Measurements from ENCODE around the gene JPH3.

DNA sequence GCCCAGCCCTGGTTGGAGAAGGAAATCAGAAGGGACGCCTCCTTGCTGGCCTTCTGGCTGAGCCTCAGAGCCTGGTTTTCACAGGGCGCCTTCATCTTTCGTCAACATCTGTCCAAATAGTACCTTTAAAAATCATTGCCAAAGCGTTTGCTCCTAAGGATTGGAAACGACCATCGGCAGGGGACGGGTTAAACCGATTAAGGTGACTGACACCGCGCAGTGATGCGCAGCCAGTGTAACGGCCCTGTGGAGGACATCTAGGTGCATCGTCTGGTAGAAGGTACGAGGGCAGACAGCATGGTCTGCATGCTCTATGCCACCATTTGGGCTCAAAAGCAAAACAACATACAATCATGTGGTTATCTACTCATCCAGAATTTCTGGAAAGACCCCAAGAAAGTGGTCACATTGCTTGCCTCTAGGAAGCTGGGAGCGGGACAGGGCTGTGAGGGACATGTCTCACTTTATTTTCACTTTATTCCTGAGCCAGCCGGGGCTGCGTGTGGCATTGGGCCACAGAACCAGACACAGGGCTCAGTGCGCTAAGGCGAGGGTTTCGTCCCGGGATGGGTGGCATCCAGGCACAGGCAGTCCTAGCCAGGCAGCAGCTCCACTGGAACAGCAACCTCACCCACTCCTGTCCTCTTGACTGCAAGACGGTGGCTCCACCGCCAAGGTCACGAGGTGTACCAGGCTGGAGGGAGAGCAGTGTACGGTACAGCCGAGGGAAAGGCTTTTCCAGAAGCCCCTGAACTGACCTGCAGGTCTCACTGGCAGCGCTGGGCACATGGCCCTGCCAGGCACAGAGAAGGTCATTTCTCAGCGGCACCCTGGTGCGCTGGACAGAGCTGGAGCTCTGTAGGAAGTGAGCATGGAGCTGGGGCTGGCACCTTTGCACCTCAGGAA lies 40.9 kb upstream of the JPH3 start:
- TF ChIP-seq CTCF (IDR thresholded peaks at IDR 0.05) = no peak
- no peak for TF ChIP-seq POLR2A (IDR thresholded peaks at IDR 0.05)
- TF ChIP-seq POLR2AphosphoS5 (IDR thresholded peaks at IDR 0.05) = no peak
- no peak for TF ChIP-seq EP300 (IDR thresholded peaks at IDR 0.05)

Measured in sigmoid colon (tissue), 4 donors.